Mesenchymal stem cell (in vitro differentiated cells and primary cell): ENCODE data around the gene ZBTB14.

ENCODE experiments used
- DNase-seq: peaks from one replicate; pipeline ENCODE4 v3.0.0-alpha.2; 2013
- H2AFZ ChIP-seq: one replicate; pipeline ENCODE4 v1.6.1; 2013; ENCODE audit warnings: low read depth, mild to moderate bottlenecking, control low read depth, inconsistent platforms, low read length, moderate library complexity
- H2AK5ac ChIP-seq: 2 replicates; pipeline ENCODE4 v1.6.1; 2013; ENCODE audit warnings: low read length, moderate library complexity, mild to moderate bottlenecking, inconsistent platforms; ENCODE audit not compliant: severe bottlenecking
- H2BK120ac ChIP-seq: one replicate; pipeline ENCODE4 v1.6.1; 2013; ENCODE audit warnings: low read depth, mild to moderate bottlenecking, inconsistent platforms, low read length, moderate library complexity
- H2BK12ac ChIP-seq, 2 experiments: one replicate each; pipeline ENCODE4 v1.6.1; 2013; ENCODE audit warnings: inconsistent platforms in 2 of 2, low read length in 2 of 2, mild to moderate bottlenecking in 2 of 2, moderate library complexity in 2 of 2, control low read depth in 1 of 2
- H2BK15ac ChIP-seq: one replicate; pipeline ENCODE4 v1.6.1; 2013; ENCODE audit warnings: mild to moderate bottlenecking, low read depth, inconsistent platforms; ENCODE audit not compliant: poor library complexity, severe bottlenecking
- H2BK5ac ChIP-seq: 2 replicates; pipeline ENCODE4 v1.6.1; 2013; ENCODE audit warnings: low read depth, mild to moderate bottlenecking, low read length, control low read depth, inconsistent platforms; ENCODE audit not compliant: poor library complexity, severe bottlenecking
- H3K14ac ChIP-seq, 2 experiments: one replicate each; pipeline ENCODE4 v1.6.1; 2013; ENCODE audit warnings: inconsistent platforms in 2 of 2, low read length in 2 of 2, control low read depth in 1 of 2, mild to moderate bottlenecking in 1 of 2, moderate library complexity in 1 of 2
- H3K18ac ChIP-seq, 2 experiments: one replicate each; pipeline ENCODE4 v1.6.1; 2013; ENCODE audit warnings: inconsistent platforms in 2 of 2, low read length in 2 of 2, control low read depth in 1 of 2, low read depth in 1 of 2, mild to moderate bottlenecking in 1 of 2
- H3K23ac ChIP-seq, 2 experiments: one replicate each; pipeline ENCODE4 v1.6.1; 2013; ENCODE audit warnings: inconsistent platforms in 2 of 2, low read length in 2 of 2, mild to moderate bottlenecking in 2 of 2, moderate library complexity in 2 of 2, control low read depth in 1 of 2
- H3K27ac ChIP-seq: 2 replicates; pipeline ENCODE4 v1.5.1; 2013; ENCODE audit warnings: mild to moderate bottlenecking, moderate library complexity, low read length, control low read depth, inconsistent platforms; ENCODE audit not compliant: poor library complexity, severe bottlenecking
- H3K27me3 ChIP-seq, 2 experiments: 2 replicates each; pipeline versions ENCODE4 v1.6.1 to v1.7.0; 2013; ENCODE audit warnings: low read length in 2 of 2, mild to moderate bottlenecking in 2 of 2, moderate library complexity in 2 of 2, control low read depth in 1 of 2, inconsistent platforms in 1 of 2; ENCODE audit not compliant: control insufficient read depth in 1 of 2, insufficient read depth in 1 of 2
- H3K36me3 ChIP-seq, 2 experiments: 2 replicates each; pipeline versions ENCODE4 v1.6.1 to v1.7.0; 2013; ENCODE audit warnings: low read length in 2 of 2, control low read depth in 1 of 2, inconsistent platforms in 1 of 2, low read depth in 1 of 2, mild to moderate bottlenecking in 1 of 2; ENCODE audit not compliant: insufficient read depth in 2 of 2, control insufficient read depth in 1 of 2
- H3K4ac ChIP-seq, 2 experiments: one replicate each; pipeline ENCODE4 v1.6.1; 2013; ENCODE audit warnings: inconsistent platforms in 2 of 2, low read length in 2 of 2, mild to moderate bottlenecking in 2 of 2, moderate library complexity in 2 of 2, control low read depth in 1 of 2, low read depth in 1 of 2
- H3K4me1 ChIP-seq: 2 replicates; pipeline ENCODE4 v1.6.1; 2013; ENCODE audit warnings: low read depth, low read length, control low read depth; ENCODE audit not compliant: control insufficient read depth, insufficient read depth
- H3K4me2 ChIP-seq: 2 replicates; pipeline ENCODE4 v1.6.1; 2013; ENCODE audit warnings: low read length, mild to moderate bottlenecking, inconsistent platforms; ENCODE audit not compliant: poor library complexity, severe bottlenecking
- H3K4me3 ChIP-seq, 2 experiments: 2 replicates each; pipeline versions ENCODE4 v1.5.1 to v1.7.0; 2013; ENCODE audit warnings: low read length in 2 of 2, mild to moderate bottlenecking in 2 of 2, control low read depth in 1 of 2, low read depth in 1 of 2; ENCODE audit not compliant: insufficient read depth in 1 of 2
- H3K79me1 ChIP-seq: replicated peaks from 2 replicates; pipeline ENCODE4 v1.6.1; 2013; ENCODE audit warnings: mild to moderate bottlenecking, control low read depth, low read length, inconsistent platforms; ENCODE audit not compliant: poor library complexity, severe bottlenecking
- H3K9ac ChIP-seq: 2 replicates; pipeline ENCODE4 v1.7.0; 2013; ENCODE audit warnings: mild to moderate bottlenecking, low read length, moderate library complexity
- H3K9me3 ChIP-seq: 2 replicates; pipeline ENCODE4 v1.7.0; 2013; ENCODE audit warnings: mild to moderate bottlenecking, low read length; ENCODE audit not compliant: control insufficient read depth
- H4K8ac ChIP-seq: one replicate; pipeline ENCODE4 v1.6.1; 2013; ENCODE audit warnings: inconsistent platforms, mild to moderate bottlenecking, low read length, moderate library complexity
- H4K91ac ChIP-seq: one replicate; pipeline ENCODE4 v1.6.1; 2013; ENCODE audit warnings: mild to moderate bottlenecking, low read length, inconsistent platforms
- WGBS: methylation state at CpG from one replicate; pipeline ENCODE4 v1.1.7; 2013; ENCODE audit warnings: mixed read lengths; 5-methylcytosine and 5-hydroxymethylcytosine counted together

The ZBTB14 gene

DNA sequence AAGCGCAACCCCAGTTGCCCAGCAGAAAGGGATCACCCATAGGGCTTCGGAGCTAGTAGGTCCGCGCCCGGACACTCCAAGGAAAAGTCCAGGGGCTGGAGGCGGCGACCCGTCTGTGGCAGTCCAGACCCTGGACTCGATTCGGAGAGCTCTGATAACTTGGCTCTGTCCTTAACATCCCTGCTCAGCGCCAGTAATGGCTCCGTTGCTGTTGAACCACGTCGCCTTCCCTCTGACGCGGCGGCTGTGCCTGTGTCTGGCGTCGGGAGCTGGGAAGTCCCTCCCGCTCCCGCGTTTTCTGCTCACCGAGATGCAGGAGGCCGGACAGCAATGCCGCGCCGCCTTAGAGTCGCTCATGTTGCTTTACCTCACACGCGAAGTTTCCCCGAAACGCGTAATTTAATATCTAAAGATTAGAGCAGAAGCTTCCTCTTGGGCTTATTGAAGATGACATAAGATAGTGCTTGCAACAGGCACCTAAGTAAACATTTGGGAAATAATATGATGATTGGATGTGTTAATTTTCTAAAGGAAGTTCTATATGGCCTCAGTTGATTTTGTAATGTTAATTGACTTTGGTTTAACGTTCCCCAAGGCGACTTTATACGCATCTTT, 1.3 kb upstream of the ZBTB14 start:
- peak overlapping the region; percentile 95 for H3K9ac ChIP-seq
- peak overlapping the region in 1 of 2 experiments; percentile 97 for H3K14ac ChIP-seq
- no peak overlapping the region for H2BK15ac ChIP-seq
- peak overlapping the region; percentile 53 for H4K91ac ChIP-seq
- peak overlapping the region; percentile 98 for H2AFZ ChIP-seq
- H3K79me1 ChIP-seq, result peaks cover 8% of the 10 kb centered on the region
- H3K36me3 ChIP-seq, result peaks cover 0 to 10% of the 10 kb centered on the region in 2 experiments
- H3K4me1 ChIP-seq, result peaks cover 3% of the 10 kb centered on the region
- H3K4me3 ChIP-seq, result peak overlapping the region; percentile 75 to 95
- no peak overlapping the region for H3K23ac ChIP-seq
- H3K4ac ChIP-seq, result peak overlapping the region; percentile 71 to 98
- WGBS, result 8% methylated on average over 36 of the region's 36 CpGs
- no peak overlapping the region for H2BK5ac ChIP-seq
- no peak overlapping the region for H2BK120ac ChIP-seq
- peak overlapping the region; percentile 98 for H3K4me2 ChIP-seq
- H3K27me3 ChIP-seq, result no peaks in the 10 kb centered on the region
- peak overlapping the region; percentile 89 for H3K27ac ChIP-seq
- H2BK12ac ChIP-seq, result no peak overlapping the region
- H4K8ac ChIP-seq, result peak overlapping the region; percentile 96
- H3K9me3 ChIP-seq, result no peaks in the 10 kb centered on the region
- no peak overlapping the region for H2AK5ac ChIP-seq
- peak overlapping the region; percentile 92 to 94 for H3K18ac ChIP-seq
- peak; percentile 93 for DNase-seq

GRCh38 chr18:5295981-5296705, 617 bp upstream of the ZBTB14 start:
- Histone ChIP-seq H3K36me3 (peaks cover 5 to 17% of the 10 kb centered on the region in 2 experiments), H3K27me3 (no peaks in the 10 kb centered on the region)
- under 1% methylated on average over 69 of the region's 95 CpGs for WGBS

DNA sequence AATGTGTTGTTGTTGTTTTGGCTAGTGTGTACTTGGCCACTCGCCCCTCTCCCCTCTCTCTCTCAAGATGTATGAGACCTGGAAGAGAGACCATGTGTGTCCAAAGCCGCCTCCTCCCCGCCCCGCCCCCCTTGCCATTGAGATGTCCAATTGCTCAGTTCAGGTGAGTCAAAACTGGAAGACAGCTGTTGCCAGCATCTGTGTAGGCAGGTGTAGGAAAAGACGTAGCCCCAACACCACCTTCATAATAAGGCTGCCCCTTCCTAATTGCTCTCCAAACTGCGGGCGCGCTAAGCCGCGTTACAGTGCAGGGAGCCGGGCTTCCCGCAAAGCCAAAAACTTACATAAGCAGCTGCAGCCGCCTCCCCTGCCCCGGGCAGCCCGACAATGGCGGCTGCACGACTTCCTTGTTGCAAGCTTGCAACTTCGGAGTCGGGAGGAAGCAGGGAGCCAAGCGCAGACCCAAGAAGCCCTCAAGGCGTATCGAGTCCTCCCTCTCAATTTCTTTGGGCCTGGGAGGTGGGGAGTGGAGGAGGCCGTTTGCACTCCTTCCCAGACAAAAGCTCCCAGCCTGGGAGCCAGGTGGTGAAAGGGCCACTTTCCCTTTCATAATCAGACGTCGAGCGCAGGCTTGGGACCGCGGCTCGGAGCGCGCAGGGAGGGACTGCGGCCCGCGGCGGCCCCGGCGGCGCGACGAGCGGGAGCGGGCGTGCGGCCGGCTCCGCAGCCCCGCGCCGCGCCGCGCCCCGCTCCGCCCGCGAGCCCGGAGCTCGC, 882 bp downstream of the ZBTB14 start:
- WGBS, result 2% methylated on average over 23 of the region's 58 CpGs

More at GRCh38 chr18:5295981-5296705, 617 bp upstream of the ZBTB14 start:
- Histone ChIP-seq H3K4me1 (peaks cover 3% of the 10 kb centered on the region), H3K27ac (peak overlapping the region; percentile 89), H3K23ac (no peak overlapping the region), H3K18ac (peak overlapping the region; percentile 96 to 100), H2BK5ac (no peak overlapping the region), H2AFZ (peak overlapping the region; percentile 98), H2BK15ac (no peak overlapping the region), H3K9me3 (no peaks in the 10 kb centered on the region), H2BK12ac (no peak overlapping the region), H3K79me1 (peaks cover 13% of the 10 kb centered on the region), H3K4ac (peak overlapping the region; percentile 71 to 98), H2BK120ac (peak overlapping the region; percentile 94), H3K4me2 (peak overlapping the region; percentile 98), H2AK5ac (no peak overlapping the region), H4K8ac (peak overlapping the region; percentile 97), H3K9ac (peak overlapping the region; percentile 95), H3K4me3 (peak overlapping the region; percentile 95 to 97), H3K14ac (peak overlapping the region in 1 of 2 experiments; percentile 97), H4K91ac (peak overlapping the region; percentile 74)
- peak; percentile 97 for DNase-seq

More for the DNA sequence above, 882 bp downstream of the ZBTB14 start:
- peak overlapping the region; percentile 70 for H3K4me2 ChIP-seq
- H4K91ac ChIP-seq, result peak overlapping the region; percentile 87
- H3K9me3 ChIP-seq, result no peaks in the 10 kb centered on the region
- peak overlapping the region in 1 of 2 experiments; percentile 95 for H3K14ac ChIP-seq
- no peak overlapping the region for H2BK120ac ChIP-seq
- H3K23ac ChIP-seq, result peak overlapping the region in 1 of 2 experiments; percentile 9
- no peak overlapping the region for H2BK15ac ChIP-seq
- H3K4me3 ChIP-seq, result peak overlapping the region; percentile 94 to 97
- peak overlapping the region; percentile 97 for H3K27ac ChIP-seq
- H3K79me1 ChIP-seq, result peaks cover 22% of the 10 kb centered on the region
- H2BK12ac ChIP-seq, result peak overlapping the region in 1 of 2 experiments; percentile 71
- H3K18ac ChIP-seq, result peak overlapping the region; percentile 81 to 90
- H3K36me3 ChIP-seq, result peaks cover 11 to 32% of the 10 kb centered on the region in 2 experiments
- peak overlapping the region; percentile 60 for H2AFZ ChIP-seq
- H4K8ac ChIP-seq, result peak overlapping the region; percentile 90
- peak; percentile 76 for DNase-seq
- H3K4ac ChIP-seq, result peak overlapping the region; percentile 88 to 94
- H3K9ac ChIP-seq, result peak overlapping the region; percentile 89
- H3K27me3 ChIP-seq, result no peaks in the 10 kb centered on the region
- peak overlapping the region; percentile 85 for H2BK5ac ChIP-seq
- no peak overlapping the region for H2AK5ac ChIP-seq
- peaks cover 3% of the 10 kb centered on the region for H3K4me1 ChIP-seq
